Inflammatory macrophage (primary cell): ENCODE results near the gene ORM1.

ENCODE experiments used
- DNase-seq, 2 donors: peaks; one replicate each; pipeline ENCODE4 v3.0.0-alpha.2; 2020 to 2022

Gene ORM1

DNA sequence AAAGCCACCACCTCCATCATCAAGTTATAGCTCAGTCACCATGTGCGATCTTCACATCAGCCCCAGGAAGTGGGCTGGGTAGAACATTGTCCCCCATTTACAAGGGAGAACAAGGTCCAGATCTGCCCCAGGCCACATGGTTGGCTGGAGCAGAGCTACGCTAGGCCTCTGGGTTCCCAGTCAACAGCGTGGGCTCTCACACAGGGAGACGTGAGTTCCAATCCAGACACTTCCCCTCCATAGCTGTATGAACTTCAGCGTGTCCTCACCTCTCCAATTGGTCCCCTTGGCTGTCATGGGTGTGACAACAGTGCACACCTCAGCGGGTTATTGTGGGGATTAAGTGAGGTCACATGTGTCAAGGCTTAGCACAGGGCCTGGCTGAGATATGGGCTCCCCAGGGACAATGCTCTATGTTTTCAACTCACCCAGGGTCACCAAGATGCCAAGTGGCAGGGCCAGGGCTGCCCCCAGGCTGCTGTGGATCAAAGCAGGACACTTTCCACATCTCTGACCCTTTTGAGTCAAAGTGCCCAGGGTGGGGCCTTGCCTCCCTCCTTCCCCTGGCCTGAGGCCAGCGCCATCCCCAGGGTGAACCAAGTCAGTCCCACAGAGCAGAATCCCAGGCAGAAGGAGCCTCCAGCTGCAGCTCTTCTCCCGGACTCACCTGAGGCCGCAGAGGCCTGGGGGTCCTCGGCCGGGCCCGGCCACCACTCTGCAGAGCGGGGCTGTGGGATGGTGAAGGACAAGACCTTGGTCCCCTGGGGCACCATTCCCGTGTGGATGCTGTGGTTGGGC lies 45.1 kb downstream of the ORM1 start:
- no peak for DNase-seq

DNA sequence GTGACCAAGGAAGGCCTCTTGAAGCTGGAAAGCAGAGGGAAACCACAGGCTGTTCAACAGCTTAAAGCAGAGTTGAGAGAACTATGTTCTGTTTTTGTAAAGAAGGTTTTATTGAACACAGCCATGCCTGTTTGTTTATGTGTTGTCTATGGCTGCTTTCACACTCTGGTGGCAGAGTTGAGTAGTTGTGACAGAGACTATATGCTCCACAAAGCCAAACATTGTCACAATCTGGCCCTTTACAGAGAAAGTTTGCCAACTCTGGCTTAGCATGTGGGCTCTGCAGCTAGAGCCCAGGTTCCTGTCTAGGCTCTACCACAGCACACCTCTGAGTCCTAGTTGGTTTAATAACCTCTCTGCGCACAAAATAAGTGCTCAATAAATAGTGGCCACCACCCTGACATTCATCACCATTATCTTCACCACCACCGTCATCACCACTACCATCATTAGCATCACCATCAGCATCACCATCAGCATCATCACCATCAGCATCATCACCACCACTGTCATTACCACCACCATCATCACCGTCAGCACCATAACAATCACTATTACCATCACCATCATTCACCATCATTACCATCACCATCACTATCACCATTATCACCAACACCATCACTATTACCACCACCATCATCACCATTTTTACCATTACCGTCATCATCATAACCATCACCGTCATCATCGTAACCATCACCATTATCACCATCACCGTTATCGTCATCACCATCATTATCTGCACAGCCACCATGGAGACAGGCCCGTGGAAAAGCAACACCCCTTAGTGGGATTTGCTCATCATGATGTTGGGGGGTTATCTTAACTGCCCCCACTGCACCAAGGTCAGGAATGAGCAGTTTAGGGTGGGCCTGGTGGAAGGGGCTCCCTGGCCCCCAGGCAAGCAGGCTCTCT lies 46.6 kb downstream of the ORM1 start:
- DNase-seq = no peak

DNA sequence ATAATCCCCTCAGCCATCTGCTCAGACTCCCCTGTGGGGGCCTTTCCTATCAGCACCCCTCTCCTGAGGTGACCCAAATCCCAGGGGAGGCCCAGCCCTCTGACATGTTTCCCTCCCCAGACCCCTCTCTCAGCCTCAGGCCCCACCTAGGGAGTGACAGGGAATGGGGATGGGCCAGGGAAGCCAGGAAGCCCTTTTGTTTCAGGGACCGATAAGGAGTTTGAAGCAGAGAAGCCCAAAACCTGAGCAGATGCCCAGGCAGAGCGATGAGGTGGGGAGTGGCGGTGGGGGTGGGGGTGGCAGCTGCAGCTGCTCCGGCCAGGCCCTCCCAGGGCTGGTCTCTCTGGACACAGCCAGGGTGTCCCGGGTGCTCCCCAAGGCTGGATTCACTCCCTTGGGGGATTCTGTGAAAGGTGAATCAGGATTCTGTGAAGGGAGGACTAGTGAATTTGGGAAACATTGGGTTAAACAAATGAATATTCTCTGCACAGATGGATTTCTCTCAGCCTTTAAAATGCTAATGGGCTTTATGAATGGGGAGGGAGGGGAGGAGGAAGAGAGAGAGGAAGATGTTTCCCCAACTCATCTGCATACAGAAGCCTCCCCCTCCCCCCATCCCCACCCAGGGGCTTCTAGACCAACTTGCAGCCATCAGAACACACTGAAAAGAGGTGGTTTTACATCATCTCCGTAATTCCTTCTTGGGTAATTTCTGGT lies 47.5 kb downstream of the ORM1 start:
- DNase-seq = no peak

DNA sequence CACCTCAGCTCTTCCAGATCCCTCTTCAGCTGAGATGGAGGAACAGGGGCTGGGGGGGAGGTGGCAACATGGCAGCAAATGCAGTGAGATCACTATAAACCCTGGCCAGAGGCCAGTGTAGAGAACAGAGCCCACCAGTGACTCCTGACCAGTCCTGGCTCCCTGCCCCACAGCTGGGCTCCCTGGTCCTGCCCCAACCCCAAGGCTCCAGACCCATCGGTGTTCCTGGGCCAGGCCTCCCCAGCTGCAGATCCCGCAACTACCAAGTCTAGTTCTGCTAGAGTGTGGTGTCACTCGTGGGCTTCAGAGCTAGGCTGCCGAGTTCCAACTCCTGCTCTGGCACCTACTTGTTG lies 48.0 kb downstream of the ORM1 start:
- no peak for DNase-seq

DNA sequence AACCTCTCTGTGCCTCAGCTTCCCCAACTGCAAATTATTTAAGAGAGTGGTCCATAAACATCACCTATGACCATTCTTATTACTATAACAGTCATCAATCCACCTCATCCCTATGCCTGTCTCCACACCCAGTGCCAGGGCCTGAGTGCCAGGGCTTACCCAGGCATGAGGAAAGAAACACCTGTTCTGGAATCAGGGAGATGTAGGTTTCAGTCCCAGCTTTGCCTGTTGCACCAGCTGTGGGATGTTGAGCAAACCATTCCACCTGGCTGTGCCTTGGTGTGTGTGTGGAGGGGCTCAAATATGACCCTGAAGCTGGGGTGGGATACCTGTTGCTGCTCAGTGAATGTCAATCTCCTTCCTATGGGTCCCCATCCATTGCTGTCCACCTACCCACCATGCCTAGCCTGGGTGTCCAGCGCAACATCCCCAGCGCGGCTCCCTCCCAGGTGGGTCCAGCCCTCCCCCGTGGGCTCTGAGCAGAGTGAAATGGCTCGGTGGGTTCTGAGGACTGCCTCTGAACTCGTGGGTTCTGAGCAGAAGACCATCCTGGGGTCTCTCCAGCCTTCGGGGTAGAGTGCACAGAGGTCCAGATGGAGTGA lies 48.5 kb downstream of the ORM1 start:
- no peak for DNase-seq

DNA sequence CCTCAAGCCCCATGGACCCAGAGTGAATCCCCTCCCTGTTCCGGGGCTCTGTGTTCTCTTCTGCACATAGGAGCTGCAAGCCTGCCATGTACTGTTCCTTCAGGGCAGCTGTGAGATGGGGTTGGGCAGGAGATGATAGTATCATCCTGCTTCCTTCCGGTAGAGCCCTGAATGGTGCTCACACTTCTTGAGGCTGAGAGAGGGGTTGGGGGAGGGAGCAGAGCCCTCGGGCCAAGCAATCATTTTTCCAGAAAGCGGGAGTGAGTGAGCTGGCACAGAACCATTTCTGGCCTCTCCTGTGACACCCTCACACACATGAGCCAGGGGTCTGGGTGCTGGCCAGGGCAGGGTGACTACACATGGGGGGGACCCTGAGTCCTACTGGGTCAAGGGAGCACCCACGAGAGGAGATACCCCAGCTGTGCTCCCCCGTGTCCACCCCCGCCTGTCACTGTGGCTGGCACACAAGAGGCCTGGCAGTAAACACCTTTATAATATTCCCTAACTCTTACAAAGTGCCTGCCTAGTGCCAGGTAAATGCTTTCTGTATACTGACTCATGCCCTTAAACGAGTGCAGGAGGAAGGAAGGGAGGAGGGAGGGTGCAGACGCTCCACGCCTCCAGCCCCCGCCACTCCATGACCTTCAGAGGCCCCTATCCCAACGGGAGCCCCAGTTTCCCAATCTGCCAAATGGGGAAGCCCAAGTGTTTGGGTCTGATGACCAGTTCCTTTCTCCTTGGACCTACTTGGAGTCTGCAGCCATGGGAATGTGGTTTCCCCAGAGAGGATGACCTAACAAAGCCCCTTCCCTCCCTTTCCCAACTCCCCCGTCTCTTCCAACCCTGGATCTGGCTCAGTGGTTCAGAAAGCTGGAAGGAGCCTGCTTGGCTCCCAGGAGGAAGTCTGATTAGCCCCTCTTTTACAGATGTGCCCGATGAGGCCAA lies 49.3 kb downstream of the ORM1 start:
- peak; percentile 82 for DNase-seq

DNA sequence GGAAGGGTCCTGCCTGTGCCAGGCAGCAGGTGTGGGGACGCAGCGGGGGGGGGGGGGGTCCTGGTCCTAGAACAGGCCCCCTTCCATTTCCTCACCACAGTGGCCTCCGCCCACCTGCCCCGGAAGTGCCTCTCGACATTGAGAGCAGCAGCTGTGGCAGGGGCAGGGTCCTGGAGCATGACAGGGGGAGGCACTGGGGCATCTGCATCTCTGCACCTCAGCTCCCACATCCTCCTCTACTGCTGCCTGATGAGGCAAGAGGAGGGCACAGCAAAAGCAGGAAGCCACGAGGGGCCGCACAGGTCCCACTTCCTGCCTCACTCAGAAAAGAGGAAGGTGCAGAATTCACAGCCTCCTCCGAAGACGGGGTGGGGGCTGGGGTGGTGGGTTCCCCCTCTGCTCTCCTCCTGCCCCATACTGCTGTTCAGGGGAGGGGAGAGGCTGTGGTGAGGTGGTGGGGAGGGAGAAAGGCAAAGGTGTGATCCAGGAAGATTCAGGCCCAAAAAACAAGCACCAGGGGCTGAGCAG lies 50.1 kb downstream of the ORM1 start:
- DNase-seq = peak; percentile 90 to 91

DNA sequence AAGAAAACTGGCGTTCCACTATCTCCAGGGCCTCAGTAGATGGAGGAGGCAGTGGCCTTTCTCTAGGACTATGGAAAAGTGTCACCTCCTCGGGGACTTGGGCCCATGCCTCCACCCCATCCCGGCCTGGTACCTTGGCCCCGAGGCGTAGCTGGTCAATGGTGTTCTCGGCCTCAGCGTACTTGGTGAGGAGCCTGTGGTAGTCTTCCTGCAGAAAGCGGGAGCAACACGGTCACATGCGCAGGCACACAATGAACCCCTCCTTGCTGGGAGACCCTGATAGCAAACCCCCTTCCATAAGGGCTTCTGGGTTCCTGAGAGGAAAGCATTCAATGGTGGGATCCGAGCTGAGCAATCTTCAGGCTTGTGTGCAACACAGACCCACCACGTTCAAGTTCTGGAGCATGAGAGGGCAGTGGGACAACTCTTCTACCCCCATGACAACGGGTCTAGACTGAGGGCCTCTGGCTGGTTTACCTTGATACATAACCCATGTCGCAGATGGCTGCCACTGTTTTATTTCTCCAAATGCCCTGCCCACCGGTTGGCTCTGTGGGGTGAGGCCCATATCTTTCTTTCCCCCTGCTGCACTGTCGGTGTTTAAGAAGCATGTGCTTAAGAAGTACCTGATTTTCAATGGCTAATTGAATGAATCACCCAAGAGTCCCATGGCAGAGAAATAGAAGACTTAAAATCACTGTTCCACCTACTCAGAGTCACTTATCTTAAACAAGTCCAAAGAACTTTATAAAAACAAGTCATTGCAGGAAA lies 51.2 kb downstream of the ORM1 start:
- DNase-seq = no peak

DNA sequence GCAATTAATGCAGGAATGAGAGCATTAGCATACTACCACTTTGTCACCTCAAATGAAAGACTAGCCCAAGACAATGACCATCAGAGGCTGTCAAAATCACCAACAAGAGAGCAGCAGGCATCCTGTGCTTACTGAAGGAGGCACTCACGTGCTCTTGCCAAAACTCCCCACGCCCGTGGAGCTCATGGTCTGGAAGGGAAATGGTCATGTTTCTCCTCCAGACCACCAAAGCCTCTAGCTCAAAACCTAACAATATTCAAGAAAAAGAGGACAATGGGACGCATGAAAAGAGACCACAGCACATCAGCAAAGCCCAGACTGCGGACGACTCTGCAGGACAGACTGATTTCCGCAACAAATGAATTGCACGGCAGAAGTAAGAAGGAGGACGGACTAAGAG lies 52.0 kb downstream of the ORM1 start:
- peak in 1 of 2 donors; percentile 24 for DNase-seq

DNA sequence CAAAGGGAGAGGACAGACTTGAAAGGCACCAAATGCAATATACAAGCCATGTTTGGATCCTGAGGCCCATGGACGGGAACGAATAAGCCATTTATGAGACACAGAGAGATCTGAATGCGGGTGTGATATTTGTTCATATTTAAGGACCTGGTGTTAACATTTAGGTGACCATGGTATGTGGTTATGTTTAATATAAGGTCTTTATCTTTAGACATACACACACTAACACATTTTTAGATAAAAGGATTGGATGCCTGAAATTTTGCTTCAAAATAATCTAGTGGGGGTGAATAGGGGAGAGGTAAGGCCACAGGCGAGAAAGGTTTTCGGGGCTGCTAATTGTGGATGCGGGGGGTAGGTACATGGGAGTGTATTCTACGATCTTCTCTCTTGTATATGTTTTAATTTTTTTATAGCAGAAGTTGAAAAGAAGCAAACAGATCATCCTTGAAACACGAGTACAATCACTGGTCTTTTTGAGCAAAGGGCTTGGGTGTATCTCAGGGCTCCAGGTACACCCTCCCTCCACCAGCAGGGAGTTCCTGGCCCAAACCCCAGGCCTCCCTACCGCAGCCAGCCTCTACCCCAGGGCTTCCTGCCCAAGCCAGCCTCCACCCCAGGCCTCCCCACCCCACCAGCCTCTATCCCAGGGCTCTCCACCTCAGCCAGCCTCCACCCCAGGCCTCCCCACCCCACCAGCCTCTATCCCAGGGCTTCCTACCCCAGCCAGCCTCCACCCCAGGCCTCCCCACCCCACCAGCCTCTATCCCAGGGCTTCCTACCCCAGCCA lies 52.7 kb downstream of the ORM1 start:
- DNase-seq = no peak
